KMS-11 (cell line): ENCODE data around the gene NEK11.

Source experiments
- H2AFZ ChIP-seq: fragments of 200-600 bp; sonication (generic); 2 replicates; pipeline ENCODE4 v1.6.1; 2016; ENCODE audit warnings: antibody characterized with exemption, mixed run types, low read depth
- H3K27ac ChIP-seq: fragments of 200-600 bp; sonication (generic); 2 replicates; pipeline ENCODE4 v1.6.1; 2016; ENCODE audit warnings: mild to moderate bottlenecking, mixed run types
- H3K27me3 ChIP-seq: fragments of 200-600 bp; sonication (generic); 2 replicates; pipeline ENCODE4 v1.6.1; 2017; ENCODE audit warnings: mild to moderate bottlenecking, low read depth, mixed run types, moderate library complexity; ENCODE audit not compliant: insufficient read depth
- H3K36me3 ChIP-seq: fragments of 200-600 bp; sonication (generic); 2 replicates; pipeline ENCODE4 v1.6.1; 2017; ENCODE audit warnings: mild to moderate bottlenecking, mixed run types; ENCODE audit not compliant: insufficient read depth
- H3K4me1 ChIP-seq: fragments of 200-600 bp; sonication (generic); 2 replicates; pipeline ENCODE4 v1.6.1; 2016; ENCODE audit warnings: mild to moderate bottlenecking, low read depth, mixed run types; ENCODE audit not compliant: poor library complexity, severe bottlenecking
- H3K4me2 ChIP-seq: fragments of 200-600 bp; sonication (generic); 2 replicates; pipeline ENCODE4 v1.7.0; 2016; ENCODE audit warnings: mild to moderate bottlenecking, mixed run types
- H3K4me3 ChIP-seq: fragments of 200-600 bp; sonication (generic); IDR thresholded peaks from 2 replicates; pipeline ENCODE4 v1.6.1; 2017; ENCODE audit warnings: low read depth, low read length, mixed read lengths; ENCODE audit not compliant: insufficient read depth
- H3K79me2 ChIP-seq: fragments of 200-600 bp; sonication (generic); 2 replicates; pipeline ENCODE4 v1.6.1; 2016; ENCODE audit warnings: low read depth, mixed run types; ENCODE audit not compliant: insufficient read depth
- H3K9ac ChIP-seq: fragments of 200-600 bp; sonication (generic); 2 replicates; pipeline ENCODE4 v1.6.1; 2016; ENCODE audit warnings: mild to moderate bottlenecking, mixed run types
- H4K20me1 ChIP-seq: fragments of 200-600 bp; sonication (generic); 2 replicates; pipeline ENCODE4 v1.6.1; 2016; ENCODE audit warnings: mild to moderate bottlenecking, mixed run types; ENCODE audit not compliant: insufficient read depth
- TF ChIP-seq, protein P1 (sequence below): fragments of 200-600 bp; sonication (generic); conservative IDR thresholded peaks from 2 replicates; pipeline ENCODE4 v1.6.1; 2017; ENCODE audit warnings: low read depth, mild to moderate bottlenecking, antibody characterized with exemption, low read length, moderate library complexity, mixed read lengths

NEK11 gene

DNA sequence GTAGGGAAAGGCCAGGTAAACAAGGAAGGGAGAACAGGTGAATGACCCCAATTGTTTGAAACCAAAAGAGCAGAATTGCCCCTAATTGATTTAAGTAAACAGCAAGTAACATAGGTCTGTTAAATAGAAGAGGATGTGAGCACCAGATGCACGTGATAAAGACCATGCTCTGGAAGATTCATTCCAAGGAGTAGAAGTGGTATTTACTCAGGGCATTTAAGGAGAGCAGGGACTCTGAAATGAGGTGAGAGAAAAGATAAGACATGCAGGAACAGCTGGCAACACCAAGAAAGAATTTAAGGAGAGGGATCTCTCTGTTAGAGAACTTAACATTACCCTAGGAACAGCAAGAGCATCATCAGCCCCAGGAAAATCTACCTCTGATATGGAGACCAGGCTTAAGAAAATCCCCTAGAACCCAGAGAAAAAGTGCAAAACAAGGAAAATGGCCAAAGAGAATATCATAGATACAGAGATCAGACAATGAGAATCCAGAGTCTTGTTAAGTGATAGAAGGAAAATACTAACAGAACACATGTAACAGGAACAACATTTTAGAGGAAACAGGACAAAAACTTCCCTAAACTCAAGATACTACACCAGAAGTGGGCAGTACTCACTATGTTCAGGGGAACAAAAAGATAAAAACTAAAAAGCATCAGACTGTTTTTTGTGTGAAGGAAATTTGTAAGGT, 361.3 kb downstream of the NEK11 start:
- no peak overlapping the region for H3K9ac ChIP-seq
- no peaks in the 10 kb centered on the region for H3K27me3 ChIP-seq
- peaks cover 14% of the 10 kb centered on the region for H3K4me1 ChIP-seq
- no peak overlapping the region for H3K27ac ChIP-seq
- H3K4me2 ChIP-seq, result no peak overlapping the region
- H3K4me3 ChIP-seq, result no peak overlapping the region
- H2AFZ ChIP-seq, result no peak overlapping the region
- H4K20me1 ChIP-seq, result no peaks in the 10 kb centered on the region
- H3K79me2 ChIP-seq, result no peaks in the 10 kb centered on the region
- no peaks in the 10 kb centered on the region for H3K36me3 ChIP-seq
- TF ChIP-seq, protein P1, sequence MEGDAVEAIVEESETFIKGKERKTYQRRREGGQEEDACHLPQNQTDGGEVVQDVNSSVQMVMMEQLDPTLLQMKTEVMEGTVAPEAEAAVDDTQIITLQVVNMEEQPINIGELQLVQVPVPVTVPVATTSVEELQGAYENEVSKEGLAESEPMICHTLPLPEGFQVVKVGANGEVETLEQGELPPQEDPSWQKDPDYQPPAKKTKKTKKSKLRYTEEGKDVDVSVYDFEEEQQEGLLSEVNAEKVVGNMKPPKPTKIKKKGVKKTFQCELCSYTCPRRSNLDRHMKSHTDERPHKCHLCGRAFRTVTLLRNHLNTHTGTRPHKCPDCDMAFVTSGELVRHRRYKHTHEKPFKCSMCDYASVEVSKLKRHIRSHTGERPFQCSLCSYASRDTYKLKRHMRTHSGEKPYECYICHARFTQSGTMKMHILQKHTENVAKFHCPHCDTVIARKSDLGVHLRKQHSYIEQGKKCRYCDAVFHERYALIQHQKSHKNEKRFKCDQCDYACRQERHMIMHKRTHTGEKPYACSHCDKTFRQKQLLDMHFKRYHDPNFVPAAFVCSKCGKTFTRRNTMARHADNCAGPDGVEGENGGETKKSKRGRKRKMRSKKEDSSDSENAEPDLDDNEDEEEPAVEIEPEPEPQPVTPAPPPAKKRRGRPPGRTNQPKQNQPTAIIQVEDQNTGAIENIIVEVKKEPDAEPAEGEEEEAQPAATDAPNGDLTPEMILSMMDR, result no peak

DNA sequence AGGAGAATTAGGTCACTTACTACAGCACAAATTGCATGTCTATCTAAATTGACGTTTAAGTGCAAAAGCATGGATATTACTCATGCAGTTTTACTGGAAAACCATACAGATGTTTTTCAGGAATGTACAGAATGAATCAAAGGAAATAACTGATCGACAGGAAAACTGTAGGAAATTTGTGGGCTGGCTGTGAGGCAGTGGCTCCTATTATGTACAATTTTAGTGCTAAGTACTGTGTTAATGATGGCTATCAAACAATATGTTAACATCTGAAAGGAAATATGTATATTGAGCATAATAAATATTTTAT, 361.8 kb downstream of the NEK11 start:
- H3K79me2 ChIP-seq, result no peaks in the 10 kb centered on the region
- H3K4me2 ChIP-seq, result no peak overlapping the region
- no peak overlapping the region for H2AFZ ChIP-seq
- H3K27me3 ChIP-seq, result no peaks in the 10 kb centered on the region
- TF ChIP-seq, protein P1, result no peak
- no peak overlapping the region for H3K9ac ChIP-seq
- peaks cover 14% of the 10 kb centered on the region for H3K4me1 ChIP-seq
- H3K27ac ChIP-seq, result no peak overlapping the region
- H3K36me3 ChIP-seq, result no peaks in the 10 kb centered on the region
- H4K20me1 ChIP-seq, result no peaks in the 10 kb centered on the region
- no peak overlapping the region for H3K4me3 ChIP-seq

DNA sequence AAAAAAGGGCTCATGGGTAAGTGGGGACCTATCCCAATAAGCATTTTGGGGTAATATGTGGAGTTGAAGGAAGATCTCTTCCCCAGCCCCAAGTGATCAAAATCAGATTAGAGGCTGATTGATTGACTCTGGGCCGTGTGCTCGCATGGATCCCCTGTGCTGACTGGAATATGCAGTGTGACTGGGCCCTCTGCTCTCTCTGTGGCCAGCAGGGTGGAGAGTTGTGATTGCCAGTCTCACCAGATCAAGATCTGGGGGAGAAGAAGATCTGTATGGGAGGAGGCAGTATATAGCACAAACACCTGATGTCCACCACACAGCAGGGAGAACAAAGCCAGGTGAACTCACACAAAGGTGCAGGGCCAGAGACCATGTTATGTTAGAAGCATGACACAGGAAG, 363.7 kb downstream of the NEK11 start:
- Histone ChIP-seq H3K4me3 (no peak overlapping the region), H3K4me2 (no peak overlapping the region), H2AFZ (no peak overlapping the region), H3K36me3 (no peaks in the 10 kb centered on the region), H3K79me2 (no peaks in the 10 kb centered on the region), H4K20me1 (no peaks in the 10 kb centered on the region), H3K4me1 (peaks cover 14% of the 10 kb centered on the region), H3K9ac (no peak overlapping the region), H3K27ac (no peak overlapping the region), H3K27me3 (no peaks in the 10 kb centered on the region)
- TF ChIP-seq, protein P1, result no peak

DNA sequence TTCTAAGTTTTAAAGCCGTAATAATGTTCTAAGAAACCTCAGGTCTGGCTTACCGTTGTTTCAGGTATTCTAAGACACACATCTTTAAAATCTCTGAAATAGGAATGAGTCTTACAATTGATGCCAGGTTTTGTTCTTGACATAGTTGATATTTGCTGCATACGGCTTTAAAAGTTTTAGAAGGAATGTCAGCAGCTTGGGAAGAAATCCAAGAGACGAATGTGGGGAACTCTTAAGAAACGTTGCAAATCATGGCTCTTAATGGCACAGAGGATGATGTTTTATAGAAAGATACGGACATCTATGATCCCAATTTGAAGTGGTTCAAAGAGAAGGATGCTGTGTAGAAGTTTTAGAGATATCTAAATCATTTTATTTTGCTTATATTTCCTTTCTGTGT, 366.4 kb downstream of the NEK11 start:
- H3K27me3 ChIP-seq, result no peaks in the 10 kb centered on the region
- H3K9ac ChIP-seq, result no peak overlapping the region
- no peak overlapping the region for H3K27ac ChIP-seq
- H3K4me2 ChIP-seq, result no peak overlapping the region
- H3K4me3 ChIP-seq, result no peak overlapping the region
- no peaks in the 10 kb centered on the region for H4K20me1 ChIP-seq
- H2AFZ ChIP-seq, result no peak overlapping the region
- no peaks in the 10 kb centered on the region for H3K36me3 ChIP-seq
- H3K79me2 ChIP-seq, result no peaks in the 10 kb centered on the region
- H3K4me1 ChIP-seq, result no peaks in the 10 kb centered on the region
- TF ChIP-seq, protein P1, result no peak
